ENCODE measurements around the gene DEDD. TPM values are rescaled to one million over a fixed set of nuclear protein-coding genes. Genes with fewer than 3 reads are reported as not detected.

The DEDD gene
- total RNA-seq, 1 experiment from 2014 or later: 44.7 TPM

DNA sequence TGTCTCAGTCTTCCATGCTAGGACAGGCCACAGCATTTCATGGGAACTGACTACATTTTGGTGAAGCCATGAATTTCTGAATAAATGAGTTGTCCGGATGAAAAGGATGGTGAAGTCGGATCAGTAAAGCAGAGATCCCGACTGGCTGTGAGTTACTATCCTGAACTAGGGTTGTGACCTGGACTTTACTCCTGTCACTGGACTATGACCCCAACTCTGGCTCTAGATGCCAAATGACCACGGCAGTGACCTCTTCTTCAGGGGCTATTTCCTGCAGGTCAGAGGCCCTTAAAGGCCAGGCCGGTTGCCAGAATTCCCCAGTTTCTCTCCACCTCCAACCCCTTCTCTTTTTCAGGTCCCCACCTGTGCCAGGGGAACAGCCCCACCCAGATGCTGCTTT is 41.4 kb downstream of the DEDD start:
- Mint-ChIP-seq H3K4me3 (no peak overlapping the region), H3K4me1 (peaks cover 14% of the 10 kb centered on the region in 2 experiments), H3K36me3 (ENCODE audit: insufficient read depth in 1 of 3, low read depth in 3 of 3) (no peaks in the 10 kb centered on the region), H3K9me3 (no peaks in the 10 kb centered on the region), H3K27ac (no peak overlapping the region), H3K27me3 (ENCODE audit: low read depth) (peaks cover 9% of the 10 kb centered on the region)
- Histone ChIP-seq H2AFZ (ENCODE audit: low read length) (no peak overlapping the region), H3K23ac (ENCODE audit: insufficient read length, low read depth, low read length) (no peak overlapping the region), H2BK5ac (ENCODE audit: insufficient read length, low read length) (no peak overlapping the region), H4K8ac (replicated peaks; ENCODE audit: insufficient read length, low read depth, low read length) (no peak overlapping the region), H3K27me3 (ENCODE audit: insufficient read depth, low read length) (no peaks in the 10 kb centered on the region; the same call in 1 of the 2 replicates), H3K4me2 (ENCODE audit: insufficient read depth, insufficient read length, low read length) (no peak overlapping the region), H3K27ac (ENCODE audit: insufficient read length, low read depth, low read length) (no peak overlapping the region), H3K4ac (ENCODE audit: low read depth, low read length) (no peak overlapping the region), H2BK20ac (ENCODE audit: low read depth, low read length, poor library complexity, severe bottlenecking) (no peak overlapping the region), H3K18ac (ENCODE audit: insufficient read length, low read depth, low read length) (no peak overlapping the region), H2BK120ac (ENCODE audit: low read depth, low read length, poor library complexity, severe bottlenecking) (no peak overlapping the region), H3K79me2 (ENCODE audit: insufficient read depth, low read length) (no peaks in the 10 kb centered on the region), H3K9me3 (ENCODE audit: control insufficient read depth, low read depth, low read length) (no peaks in the 10 kb centered on the region), H2AK5ac (ENCODE audit: insufficient read length, low read length) (no peak overlapping the region), H2BK12ac (ENCODE audit: insufficient read length, low read depth, low read length) (no peak overlapping the region), H3T11ph (ENCODE audit: low read length) (no peak overlapping the region), H3K23me2 (ENCODE audit: insufficient read length, low read depth, low read length, poor library complexity, severe bottlenecking) (no peaks in the 10 kb centered on the region), H3K79me1 (ENCODE audit: insufficient read depth, low read depth, low read length, poor library complexity, severe bottlenecking) (no peaks in the 10 kb centered on the region), H3K4me1 (ENCODE audit: insufficient read depth, low read length) (no peaks in the 10 kb centered on the region), H4K20me1 (ENCODE audit: control insufficient read depth, insufficient read depth, insufficient read length) (no peaks in the 10 kb centered on the region), H2BK15ac (ENCODE audit: low read depth, low read length) (no peak overlapping the region), H4K5ac (ENCODE audit: insufficient read length, low read depth, low read length) (no peak overlapping the region), H3K9ac (ENCODE audit: extremely low read depth, insufficient read length, low read length) (no peak overlapping the region), H4K91ac (ENCODE audit: insufficient read length, low read depth, low read length) (no peak overlapping the region), H3K56ac (ENCODE audit: insufficient read length, low read depth, low read length) (no peak overlapping the region), H3K14ac (ENCODE audit: insufficient read depth, low read length) (no peak overlapping the region)
- TF ChIP-seq, protein P1, sequence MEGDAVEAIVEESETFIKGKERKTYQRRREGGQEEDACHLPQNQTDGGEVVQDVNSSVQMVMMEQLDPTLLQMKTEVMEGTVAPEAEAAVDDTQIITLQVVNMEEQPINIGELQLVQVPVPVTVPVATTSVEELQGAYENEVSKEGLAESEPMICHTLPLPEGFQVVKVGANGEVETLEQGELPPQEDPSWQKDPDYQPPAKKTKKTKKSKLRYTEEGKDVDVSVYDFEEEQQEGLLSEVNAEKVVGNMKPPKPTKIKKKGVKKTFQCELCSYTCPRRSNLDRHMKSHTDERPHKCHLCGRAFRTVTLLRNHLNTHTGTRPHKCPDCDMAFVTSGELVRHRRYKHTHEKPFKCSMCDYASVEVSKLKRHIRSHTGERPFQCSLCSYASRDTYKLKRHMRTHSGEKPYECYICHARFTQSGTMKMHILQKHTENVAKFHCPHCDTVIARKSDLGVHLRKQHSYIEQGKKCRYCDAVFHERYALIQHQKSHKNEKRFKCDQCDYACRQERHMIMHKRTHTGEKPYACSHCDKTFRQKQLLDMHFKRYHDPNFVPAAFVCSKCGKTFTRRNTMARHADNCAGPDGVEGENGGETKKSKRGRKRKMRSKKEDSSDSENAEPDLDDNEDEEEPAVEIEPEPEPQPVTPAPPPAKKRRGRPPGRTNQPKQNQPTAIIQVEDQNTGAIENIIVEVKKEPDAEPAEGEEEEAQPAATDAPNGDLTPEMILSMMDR (conservative IDR thresholded peaks at IDR 0.05): no peak
- no peak for DNase-seq
- WGBS (ENCODE audit: extremely low coverage, insufficient read length, low lambda C conversion rate): no CpG with 5 or more reads among the region's 5 CpGs
